ENCODE results near the gene PDE8A. TPM values are rescaled to one million over a fixed set of nuclear protein-coding genes. Genes with fewer than 3 reads are reported as not detected.

PDE8A gene
- total and polyA plus RNA-seq, 10 of the 15 experiments (the other 5 are each of a cell fraction or from before 2014, with no cell fraction given), result 6.7 to 69.2 (median 27.2) TPM

DNA sequence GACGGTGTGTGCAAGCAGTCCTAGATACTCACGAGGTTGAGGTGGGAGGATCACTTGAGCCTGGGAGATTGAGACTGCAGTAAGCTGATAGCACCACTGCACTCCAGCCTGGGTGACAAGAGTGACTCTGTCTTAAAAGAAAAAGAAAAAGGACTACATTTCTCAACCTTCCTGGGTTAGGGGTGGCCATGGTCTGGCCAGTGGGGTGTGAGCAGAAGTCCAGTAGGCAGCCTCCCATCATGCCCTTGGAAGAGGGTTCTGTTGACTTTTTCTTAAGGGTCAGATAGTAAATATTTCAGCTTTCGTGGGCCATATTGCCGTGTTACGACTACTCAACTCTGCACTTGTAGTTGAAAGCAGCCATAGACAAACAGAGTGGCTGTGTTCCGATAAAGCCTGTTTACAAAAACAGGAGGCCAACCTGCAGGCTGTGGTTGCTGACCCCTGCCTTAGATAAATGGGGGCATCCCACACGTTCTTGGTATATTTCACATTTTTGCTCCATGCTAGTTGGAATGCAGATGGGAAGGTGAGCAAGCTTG, 31.0 kb upstream of the PDE8A start:
- H3K9ac ChIP-seq (ENCODE audit: control insufficient read depth, insufficient read depth, low read length), result no peak overlapping the region
- DNase-seq (ENCODE audit: low read depth, low spot score) (no peak), ATAC-seq (no peak), FAIRE-seq (no peak)
- no peak overlapping the region for H3K4me2 ChIP-seq (ENCODE audit: control insufficient read depth, insufficient read depth)
- SMC1A ChIA-PET (ENCODE audit: uncharacterized antibody, unreplicated experiment), result interaction anchor here (1.2 to 2.4 kb wide), 2 partner anchors 58 to 94 kb away, joined by 3 to 10 read pairs; no protein-coding TSS in a partner anchor
- no peaks in the 10 kb centered on the region for H3K36me3 ChIP-seq (ENCODE audit: control insufficient read depth in 2 of 2, insufficient read depth in 2 of 2, low read length in 1 of 2)
- no peaks in the 10 kb centered on the region for H3K79me2 ChIP-seq (ENCODE audit: control insufficient read depth, insufficient read depth, low read length)
- no peaks in the 10 kb centered on the region for H3K4me1 ChIP-seq (ENCODE audit: control insufficient read depth, insufficient read depth, low read length)
- BruUV-seq (replicated peaks), result no TSS peak
- POLR2A ChIA-PET, result no interaction called here
- in situ Hi-C loops (cut with MboI), result no loop called here
- WGBS (ENCODE audit: insufficient coverage, insufficient replicate concordance, low lambda C conversion rate, missing lambda C conversion rate), result 53% methylated on average over 7 of the region's 7 CpGs
- peaks cover 0 to under 1% of the 10 kb centered on the region in 2 experiments; a peak in 1 of 4 replicates for H3K27me3 ChIP-seq (replicated peaks in 1 of 2; ENCODE audit: control insufficient read depth in 2 of 2, insufficient read depth in 2 of 2, low read length in 1 of 2)
- no peaks in the 10 kb centered on the region for H4K20me1 ChIP-seq (ENCODE audit: control insufficient read depth, insufficient read depth)
- no peaks in the 10 kb centered on the region for H3K9me3 ChIP-seq (replicated peaks; ENCODE audit: control insufficient read depth, insufficient read depth, low read length)
- RAD21 ChIA-PET (ENCODE audit: unreplicated experiment), result no interaction called here
- intact Hi-C loops (cut with micrococcal nuclease; ENCODE audit: unreplicated experiment), result no loop called here
- no peak overlapping the region for H3K4me3 ChIP-seq
- H2AFZ ChIP-seq (ENCODE audit: control insufficient read depth, low read depth, low read length), result no peak overlapping the region
- no peak for TF ChIP-seq SMAD5 (IDR thresholded peaks at IDR 0.05; ENCODE audit: low read depth)
- TF ChIP-seq, protein P1, sequence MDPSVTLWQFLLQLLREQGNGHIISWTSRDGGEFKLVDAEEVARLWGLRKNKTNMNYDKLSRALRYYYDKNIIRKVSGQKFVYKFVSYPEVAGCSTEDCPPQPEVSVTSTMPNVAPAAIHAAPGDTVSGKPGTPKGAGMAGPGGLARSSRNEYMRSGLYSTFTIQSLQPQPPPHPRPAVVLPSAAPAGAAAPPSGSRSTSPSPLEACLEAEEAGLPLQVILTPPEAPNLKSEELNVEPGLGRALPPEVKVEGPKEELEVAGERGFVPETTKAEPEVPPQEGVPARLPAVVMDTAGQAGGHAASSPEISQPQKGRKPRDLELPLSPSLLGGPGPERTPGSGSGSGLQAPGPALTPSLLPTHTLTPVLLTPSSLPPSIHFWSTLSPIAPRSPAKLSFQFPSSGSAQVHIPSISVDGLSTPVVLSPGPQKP (IDR thresholded peaks at IDR 0.05; ENCODE audit: low read depth, low read length), result no peak
- TF ChIP-seq EGR1 (IDR thresholded peaks at IDR 0.05; ENCODE audit: borderline replicate concordance in 1 of 2, low read depth in 2 of 2, low read length in 2 of 2), result no peak
- TF ChIP-seq, protein P2, sequence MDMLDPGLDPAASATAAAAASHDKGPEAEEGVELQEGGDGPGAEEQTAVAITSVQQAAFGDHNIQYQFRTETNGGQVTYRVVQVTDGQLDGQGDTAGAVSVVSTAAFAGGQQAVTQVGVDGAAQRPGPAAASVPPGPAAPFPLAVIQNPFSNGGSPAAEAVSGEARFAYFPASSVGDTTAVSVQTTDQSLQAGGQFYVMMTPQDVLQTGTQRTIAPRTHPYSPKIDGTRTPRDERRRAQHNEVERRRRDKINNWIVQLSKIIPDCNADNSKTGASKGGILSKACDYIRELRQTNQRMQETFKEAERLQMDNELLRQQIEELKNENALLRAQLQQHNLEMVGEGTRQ (IDR thresholded peaks at IDR 0.05; ENCODE audit: borderline replicate concordance, low read depth, low read length), result no peak
- no peak for TF ChIP-seq SMC3 (IDR thresholded peaks at IDR 0.05; ENCODE audit: borderline replicate concordance, low read length)
- no peak for TF ChIP-seq ETV6 (conservative IDR thresholded peaks at IDR 0.05 in 1 of 2, IDR thresholded peaks at IDR 0.05 in 1 of 2; ENCODE audit: borderline replicate concordance in 1 of 2, low read depth in 1 of 2)
- no peak for TF ChIP-seq ZNF274 (IDR thresholded peaks at IDR 0.05; ENCODE audit: insufficient read depth, insufficient read length)
- no peak for TF ChIP-seq TARDBP (IDR thresholded peaks at IDR 0.05; ENCODE audit: borderline replicate concordance)
- TF ChIP-seq, protein P3, sequence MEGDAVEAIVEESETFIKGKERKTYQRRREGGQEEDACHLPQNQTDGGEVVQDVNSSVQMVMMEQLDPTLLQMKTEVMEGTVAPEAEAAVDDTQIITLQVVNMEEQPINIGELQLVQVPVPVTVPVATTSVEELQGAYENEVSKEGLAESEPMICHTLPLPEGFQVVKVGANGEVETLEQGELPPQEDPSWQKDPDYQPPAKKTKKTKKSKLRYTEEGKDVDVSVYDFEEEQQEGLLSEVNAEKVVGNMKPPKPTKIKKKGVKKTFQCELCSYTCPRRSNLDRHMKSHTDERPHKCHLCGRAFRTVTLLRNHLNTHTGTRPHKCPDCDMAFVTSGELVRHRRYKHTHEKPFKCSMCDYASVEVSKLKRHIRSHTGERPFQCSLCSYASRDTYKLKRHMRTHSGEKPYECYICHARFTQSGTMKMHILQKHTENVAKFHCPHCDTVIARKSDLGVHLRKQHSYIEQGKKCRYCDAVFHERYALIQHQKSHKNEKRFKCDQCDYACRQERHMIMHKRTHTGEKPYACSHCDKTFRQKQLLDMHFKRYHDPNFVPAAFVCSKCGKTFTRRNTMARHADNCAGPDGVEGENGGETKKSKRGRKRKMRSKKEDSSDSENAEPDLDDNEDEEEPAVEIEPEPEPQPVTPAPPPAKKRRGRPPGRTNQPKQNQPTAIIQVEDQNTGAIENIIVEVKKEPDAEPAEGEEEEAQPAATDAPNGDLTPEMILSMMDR (IDR thresholded peaks at IDR 0.05 in 2 of 3, conservative IDR thresholded peaks at IDR 0.05 in 1 of 3; ENCODE audit: control insufficient read depth in 2 of 3, extremely low read depth in 1 of 3, insufficient read depth in 1 of 3, low read depth in 3 of 3, low read length in 3 of 3), result no peak
- TF ChIP-seq NR2C2 (IDR thresholded peaks at IDR 0.05; ENCODE audit: borderline replicate concordance, control insufficient read depth, insufficient read length, low read depth), result no peak
- no peak for TF ChIP-seq BCL11A (IDR thresholded peaks at IDR 0.05; ENCODE audit: low read depth, low read length)
- TF ChIP-seq, protein P4, sequence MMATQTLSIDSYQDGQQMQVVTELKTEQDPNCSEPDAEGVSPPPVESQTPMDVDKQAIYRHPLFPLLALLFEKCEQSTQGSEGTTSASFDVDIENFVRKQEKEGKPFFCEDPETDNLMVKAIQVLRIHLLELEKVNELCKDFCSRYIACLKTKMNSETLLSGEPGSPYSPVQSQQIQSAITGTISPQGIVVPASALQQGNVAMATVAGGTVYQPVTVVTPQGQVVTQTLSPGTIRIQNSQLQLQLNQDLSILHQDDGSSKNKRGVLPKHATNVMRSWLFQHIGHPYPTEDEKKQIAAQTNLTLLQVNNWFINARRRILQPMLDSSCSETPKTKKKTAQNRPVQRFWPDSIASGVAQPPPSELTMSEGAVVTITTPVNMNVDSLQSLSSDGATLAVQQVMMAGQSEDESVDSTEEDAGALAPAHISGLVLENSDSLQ (IDR thresholded peaks at IDR 0.05), result no peak
- TF ChIP-seq, protein P5, sequence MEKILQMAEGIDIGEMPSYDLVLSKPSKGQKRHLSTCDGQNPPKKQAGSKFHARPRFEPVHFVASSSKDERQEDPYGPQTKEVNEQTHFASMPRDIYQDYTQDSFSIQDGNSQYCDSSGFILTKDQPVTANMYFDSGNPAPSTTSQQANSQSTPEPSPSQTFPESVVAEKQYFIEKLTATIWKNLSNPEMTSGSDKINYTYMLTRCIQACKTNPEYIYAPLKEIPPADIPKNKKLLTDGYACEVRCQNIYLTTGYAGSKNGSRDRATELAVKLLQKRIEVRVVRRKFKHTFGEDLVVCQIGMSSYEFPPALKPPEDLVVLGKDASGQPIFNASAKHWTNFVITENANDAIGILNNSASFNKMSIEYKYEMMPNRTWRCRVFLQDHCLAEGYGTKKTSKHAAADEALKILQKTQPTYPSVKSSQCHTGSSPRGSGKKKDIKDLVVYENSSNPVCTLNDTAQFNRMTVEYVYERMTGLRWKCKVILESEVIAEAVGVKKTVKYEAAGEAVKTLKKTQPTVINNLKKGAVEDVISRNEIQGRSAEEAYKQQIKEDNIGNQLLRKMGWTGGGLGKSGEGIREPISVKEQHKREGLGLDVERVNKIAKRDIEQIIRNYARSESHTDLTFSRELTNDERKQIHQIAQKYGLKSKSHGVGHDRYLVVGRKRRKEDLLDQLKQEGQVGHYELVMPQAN (conservative IDR thresholded peaks at IDR 0.05), result no peak
- no peak for TF ChIP-seq NR2F1 (conservative IDR thresholded peaks at IDR 0.05)
- TF ChIP-seq SMAD1 (IDR thresholded peaks at IDR 0.05; ENCODE audit: low read depth, partially characterized antibody), result no peak
- no peak overlapping the region for H3K27ac ChIP-seq (ENCODE audit: control insufficient read depth, insufficient read depth)
- CTCF ChIA-PET, result interaction anchor here (0.8 to 2.2 kb wide), 2 partner anchors 94 to 97 kb away, joined by 3 to 8 read pairs; no protein-coding TSS in a partner anchor
